Measurements from ENCODE around the gene DLL4. TPM values are rescaled to one million over a fixed set of nuclear protein-coding genes. Genes with fewer than 3 reads are reported as not detected.

DLL4 gene
- total and polyA plus RNA-seq, 2 experiments from 2014 or later: 2.3 TPM; not detected in 1

DNA sequence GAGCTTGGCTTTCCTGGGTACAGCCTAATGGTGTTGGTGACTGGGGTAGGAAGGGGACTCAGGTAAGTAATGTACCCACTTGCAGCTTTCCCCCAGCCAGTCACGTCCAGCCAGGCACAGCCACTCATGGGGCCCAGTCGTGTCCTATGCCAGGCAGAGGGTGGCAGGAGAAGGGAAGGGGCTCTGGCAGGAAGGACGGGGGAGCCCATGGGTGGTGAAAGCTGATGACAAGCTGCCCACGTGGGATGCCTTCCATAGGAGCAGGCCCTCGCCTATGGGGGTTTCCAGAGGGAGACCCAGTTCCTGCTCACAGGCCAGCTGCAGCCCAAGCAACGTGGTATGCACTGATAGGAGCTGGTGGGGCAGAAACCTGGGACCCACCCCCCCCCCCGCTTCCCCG, 34.9 kb downstream of the DLL4 start:
- Histone ChIP-seq H3K36me3 (replicated peaks; ENCODE audit: insufficient read depth, low read depth) (no peaks in the 10 kb centered on the region), H3K4me1 (ENCODE audit: insufficient read depth) (peaks cover 17% of the 10 kb centered on the region), H3K27ac (no peak overlapping the region), H3K9me2 (replicated peaks; ENCODE audit: insufficient read depth) (no peaks in the 10 kb centered on the region), H3K27me3 (no peaks in the 10 kb centered on the region), H4K20me1 (ENCODE audit: insufficient read depth, poor library complexity, severe bottlenecking) (no peaks in the 10 kb centered on the region), H2AFZ (no peak overlapping the region), H3K4me2 (no peak overlapping the region), H3K4me3 (no peak overlapping the region), H3K79me2 (no peaks in the 10 kb centered on the region), H3K9me3 (ENCODE audit: low read depth) (no peaks in the 10 kb centered on the region)
- TF ChIP-seq EZH2phosphoT487 (IDR thresholded peaks at IDR 0.05; ENCODE audit: low read depth, severe bottlenecking, unreplicated experiment) (no peak), EZH2 (IDR thresholded peaks at IDR 0.05; ENCODE audit: borderline replicate concordance) (no peak)
- TF ChIP-seq, protein P1, sequence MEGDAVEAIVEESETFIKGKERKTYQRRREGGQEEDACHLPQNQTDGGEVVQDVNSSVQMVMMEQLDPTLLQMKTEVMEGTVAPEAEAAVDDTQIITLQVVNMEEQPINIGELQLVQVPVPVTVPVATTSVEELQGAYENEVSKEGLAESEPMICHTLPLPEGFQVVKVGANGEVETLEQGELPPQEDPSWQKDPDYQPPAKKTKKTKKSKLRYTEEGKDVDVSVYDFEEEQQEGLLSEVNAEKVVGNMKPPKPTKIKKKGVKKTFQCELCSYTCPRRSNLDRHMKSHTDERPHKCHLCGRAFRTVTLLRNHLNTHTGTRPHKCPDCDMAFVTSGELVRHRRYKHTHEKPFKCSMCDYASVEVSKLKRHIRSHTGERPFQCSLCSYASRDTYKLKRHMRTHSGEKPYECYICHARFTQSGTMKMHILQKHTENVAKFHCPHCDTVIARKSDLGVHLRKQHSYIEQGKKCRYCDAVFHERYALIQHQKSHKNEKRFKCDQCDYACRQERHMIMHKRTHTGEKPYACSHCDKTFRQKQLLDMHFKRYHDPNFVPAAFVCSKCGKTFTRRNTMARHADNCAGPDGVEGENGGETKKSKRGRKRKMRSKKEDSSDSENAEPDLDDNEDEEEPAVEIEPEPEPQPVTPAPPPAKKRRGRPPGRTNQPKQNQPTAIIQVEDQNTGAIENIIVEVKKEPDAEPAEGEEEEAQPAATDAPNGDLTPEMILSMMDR (IDR thresholded peaks at IDR 0.05; ENCODE audit: poor library complexity): no peak
- no peak for DNase-seq (ENCODE audit: low spot score)
- WGBS (ENCODE audit: low lambda C conversion rate, missing lambda C conversion rate): 92% methylated on average over 6 of the region's 8 CpGs

DNA sequence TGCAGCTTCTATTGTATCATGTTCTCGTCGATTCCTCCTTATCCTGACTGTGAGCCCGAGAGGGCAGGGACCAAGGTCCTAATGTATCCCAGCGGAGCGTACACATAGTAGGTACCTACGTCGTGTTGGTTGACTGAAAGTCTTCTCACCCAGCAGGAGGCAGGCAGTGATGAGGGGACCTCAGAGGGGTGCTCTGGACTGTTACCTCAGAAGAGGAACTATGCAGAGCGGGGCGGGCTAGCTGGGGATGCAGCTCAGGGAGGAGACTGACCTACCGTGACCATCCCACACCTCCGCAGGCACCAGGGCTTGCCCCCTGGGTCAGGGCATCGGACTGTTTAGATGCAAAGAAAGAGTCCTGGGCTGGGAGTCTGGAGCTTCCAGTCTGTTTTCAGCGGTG, 35.5 kb downstream of the DLL4 start:
- H3K4me3 ChIP-seq: no peak overlapping the region
- TF ChIP-seq EZH2phosphoT487 (IDR thresholded peaks at IDR 0.05; ENCODE audit: low read depth, severe bottlenecking, unreplicated experiment) (no peak), EZH2 (IDR thresholded peaks at IDR 0.05; ENCODE audit: borderline replicate concordance) (no peak)
- TF ChIP-seq, protein P1 (IDR thresholded peaks at IDR 0.05; ENCODE audit: poor library complexity): no peak
- peaks cover 17% of the 10 kb centered on the region for H3K4me1 ChIP-seq (ENCODE audit: insufficient read depth)
- H3K79me2 ChIP-seq: no peaks in the 10 kb centered on the region
- H3K27ac ChIP-seq: no peak overlapping the region
- H3K4me2 ChIP-seq: no peak overlapping the region
- no peaks in the 10 kb centered on the region for H3K27me3 ChIP-seq
- H3K36me3 ChIP-seq (replicated peaks; ENCODE audit: insufficient read depth, low read depth): no peaks in the 10 kb centered on the region
- no peaks in the 10 kb centered on the region for H3K9me3 ChIP-seq (ENCODE audit: low read depth)
- no peaks in the 10 kb centered on the region for H3K9me2 ChIP-seq (replicated peaks; ENCODE audit: insufficient read depth)
- no peaks in the 10 kb centered on the region for H4K20me1 ChIP-seq (ENCODE audit: insufficient read depth, poor library complexity, severe bottlenecking)
- 88% methylated on average over 13 of the region's 13 CpGs for WGBS (ENCODE audit: low lambda C conversion rate, missing lambda C conversion rate)
- no peak for DNase-seq (ENCODE audit: low spot score)
- H2AFZ ChIP-seq: no peak overlapping the region

DNA sequence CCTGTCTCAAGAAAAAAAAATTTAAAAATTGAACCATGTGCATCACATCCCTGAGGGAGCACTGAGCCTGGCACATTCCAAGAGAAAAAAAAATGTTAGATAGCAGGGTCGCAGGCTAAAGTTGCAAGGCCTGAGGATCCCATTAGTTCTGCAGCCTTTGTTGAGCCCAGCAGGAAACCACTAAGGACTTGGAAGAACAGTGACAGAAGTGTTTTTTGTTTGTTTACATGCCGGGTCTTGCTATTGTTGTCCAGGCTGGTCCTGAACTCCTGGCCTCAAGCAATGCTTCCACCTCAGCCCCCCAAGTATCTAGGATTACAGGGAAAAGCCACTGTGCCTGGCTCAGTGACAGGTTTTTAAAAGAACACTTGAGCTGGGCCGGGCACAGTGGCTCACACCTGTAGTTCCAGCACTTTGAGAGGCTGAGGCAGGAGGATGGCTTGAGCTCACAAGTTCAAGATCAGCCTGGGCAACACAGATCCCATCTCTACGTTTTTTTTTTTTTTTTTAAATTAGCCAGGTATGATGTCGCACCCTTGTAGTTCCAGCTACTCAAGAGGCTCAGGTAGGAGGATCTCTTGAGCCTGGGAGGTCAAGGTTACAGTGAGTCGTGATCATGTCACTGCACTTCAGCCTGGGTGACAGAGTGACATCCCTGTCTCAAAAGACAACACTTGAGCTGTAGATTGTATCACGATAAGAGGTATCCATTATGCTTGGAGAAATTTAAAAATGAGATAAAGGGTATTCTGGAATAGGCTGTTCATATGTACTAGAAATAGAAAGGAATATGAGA, 39.3 kb downstream of the DLL4 start:
- no peak overlapping the region for H3K27ac ChIP-seq
- no peaks in the 10 kb centered on the region for H3K27me3 ChIP-seq
- no peaks in the 10 kb centered on the region for H4K20me1 ChIP-seq (ENCODE audit: insufficient read depth, poor library complexity, severe bottlenecking)
- H3K36me3 ChIP-seq (replicated peaks; ENCODE audit: insufficient read depth, low read depth): no peaks in the 10 kb centered on the region
- no peak overlapping the region for H3K4me3 ChIP-seq
- H2AFZ ChIP-seq: no peak overlapping the region
- no peak for DNase-seq (ENCODE audit: low spot score)
- H3K4me1 ChIP-seq (ENCODE audit: insufficient read depth): peaks cover 17% of the 10 kb centered on the region
- no peaks in the 10 kb centered on the region for H3K79me2 ChIP-seq
- no peak for TF ChIP-seq EZH2phosphoT487 (IDR thresholded peaks at IDR 0.05; ENCODE audit: low read depth, severe bottlenecking, unreplicated experiment)
- no peak for TF ChIP-seq EZH2 (IDR thresholded peaks at IDR 0.05; ENCODE audit: borderline replicate concordance)
- TF ChIP-seq, protein P1 (IDR thresholded peaks at IDR 0.05; ENCODE audit: poor library complexity): no peak
- H3K9me3 ChIP-seq (ENCODE audit: low read depth): no peaks in the 10 kb centered on the region
- H3K9me2 ChIP-seq (replicated peaks; ENCODE audit: insufficient read depth): no peaks in the 10 kb centered on the region
- WGBS (ENCODE audit: low lambda C conversion rate, missing lambda C conversion rate): 60% methylated on average over 7 of the region's 7 CpGs
- no peak overlapping the region for H3K4me2 ChIP-seq
